Panc1 (cell line): ENCODE measurements around the gene AGAP1.

Experiments used
- POLR2AphosphoS5 ChIP-seq: IDR thresholded peaks from 2 replicates; pipeline ENCODE4 v1.6.1; 2012; ENCODE audit warnings: mild to moderate bottlenecking, low read depth, low read length, moderate library complexity
- SIN3A ChIP-seq: IDR thresholded peaks from 2 replicates; pipeline ENCODE4 v1.6.1; 2012; ENCODE audit warnings: low read depth, mild to moderate bottlenecking, low read length, moderate library complexity, borderline replicate concordance; ENCODE audit not compliant: insufficient read depth
- TF ChIP-seq, protein P1 (sequence below): fragments of 450-650 bp; IDR thresholded peaks from 2 replicates; pipeline ENCODE4 v1.5.1; 2017; ENCODE audit warnings: mild to moderate bottlenecking

DNA sequence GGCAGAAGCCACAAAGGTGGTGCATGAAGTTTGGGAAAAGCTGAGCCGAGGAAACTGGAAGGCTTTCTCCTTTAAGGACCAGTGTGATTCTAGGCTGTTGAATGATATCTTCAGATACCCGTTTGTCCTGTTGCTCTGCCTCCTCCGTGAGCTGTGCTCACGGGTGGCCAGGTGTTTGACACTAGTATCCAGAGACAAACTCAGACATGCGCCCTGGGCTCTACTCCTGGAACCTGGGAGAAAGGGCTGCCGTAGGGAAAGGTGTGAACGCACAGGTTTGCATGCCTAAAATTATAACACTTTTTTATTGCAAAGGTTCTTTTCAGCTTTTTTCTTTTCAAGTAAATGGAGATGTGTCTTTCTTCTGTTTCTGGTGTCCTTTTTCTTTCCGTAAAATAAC, 81.6 kb downstream of the AGAP1 start:
- TF ChIP-seq, protein P1, sequence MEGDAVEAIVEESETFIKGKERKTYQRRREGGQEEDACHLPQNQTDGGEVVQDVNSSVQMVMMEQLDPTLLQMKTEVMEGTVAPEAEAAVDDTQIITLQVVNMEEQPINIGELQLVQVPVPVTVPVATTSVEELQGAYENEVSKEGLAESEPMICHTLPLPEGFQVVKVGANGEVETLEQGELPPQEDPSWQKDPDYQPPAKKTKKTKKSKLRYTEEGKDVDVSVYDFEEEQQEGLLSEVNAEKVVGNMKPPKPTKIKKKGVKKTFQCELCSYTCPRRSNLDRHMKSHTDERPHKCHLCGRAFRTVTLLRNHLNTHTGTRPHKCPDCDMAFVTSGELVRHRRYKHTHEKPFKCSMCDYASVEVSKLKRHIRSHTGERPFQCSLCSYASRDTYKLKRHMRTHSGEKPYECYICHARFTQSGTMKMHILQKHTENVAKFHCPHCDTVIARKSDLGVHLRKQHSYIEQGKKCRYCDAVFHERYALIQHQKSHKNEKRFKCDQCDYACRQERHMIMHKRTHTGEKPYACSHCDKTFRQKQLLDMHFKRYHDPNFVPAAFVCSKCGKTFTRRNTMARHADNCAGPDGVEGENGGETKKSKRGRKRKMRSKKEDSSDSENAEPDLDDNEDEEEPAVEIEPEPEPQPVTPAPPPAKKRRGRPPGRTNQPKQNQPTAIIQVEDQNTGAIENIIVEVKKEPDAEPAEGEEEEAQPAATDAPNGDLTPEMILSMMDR, result no peak
- TF ChIP-seq SIN3A, result no peak
- no peak for TF ChIP-seq POLR2AphosphoS5
